Common myeloid progenitor, CD34-positive (primary cell): ENCODE results near the gene CUX1.
A peak's percentile ranks its signal among the peaks of the same experiment; 100 is the strongest.
"Not testable (repeated sequence)": the region's sequence is repeated elsewhere in the genome, so short reads cannot be mapped to it uniquely, and the experiment has no call there.

Experiments
- CTCF ChIA-PET: fragments of 350-600 bp; sonication (Branson Sonifier 250); formaldehyde crosslinking; loops from one replicate; lab custom pipeline; 2021; ENCODE audit warnings: antibody characterized with exemption; lab: Charles Lee
- POLR2A ChIA-PET: fragments of 350-600 bp; sonication (Branson Sonifier 250); formaldehyde crosslinking; loops from one replicate; lab custom pipeline; 2021; ENCODE audit warnings: antibody characterized with exemption; lab: Charles Lee
- DNase-seq, 3 donors: peaks; one replicate each; pipeline versions ENCODE4 v3.0.0 to v3.0.0-alpha.2; 2013
- H3K27ac ChIP-seq, 2 experiments: 1 replicate in 1 of 2; 2 replicates in 1 of 2; pipeline ENCODE4 v1.7.0; 2013; ENCODE audit warnings: inconsistent platforms in 2 of 2, low read length in 2 of 2, mild to moderate bottlenecking in 2 of 2, low read depth in 1 of 2, moderate library complexity in 1 of 2; ENCODE audit not compliant: severe bottlenecking in 2 of 2, insufficient read depth in 1 of 2, poor library complexity in 1 of 2
- H3K27me3 ChIP-seq, 5 experiments: replicated peaks in 2 of 5; 1 replicate in 3 of 5; 2 replicates in 2 of 5; pipeline versions ENCODE4 v1.6.1 to v1.7.0; 2013; ENCODE audit warnings: low read length in 4 of 5, mild to moderate bottlenecking in 2 of 5, moderate library complexity in 2 of 5, inconsistent platforms in 1 of 5; ENCODE audit not compliant: insufficient read depth in 5 of 5, control insufficient read depth in 4 of 5
- H3K36me3 ChIP-seq, 4 experiments: 1 replicate in 2 of 4; 2 replicates in 2 of 4; pipeline versions ENCODE4 v1.6.1 to v1.7.0; 2013; ENCODE audit warnings: low read length in 3 of 4, control low read depth in 1 of 4, mild to moderate bottlenecking in 1 of 4; ENCODE audit not compliant: control insufficient read depth in 4 of 4, insufficient read depth in 4 of 4
- H3K4me1 ChIP-seq, 4 experiments: 1 replicate in 3 of 4; 2 replicates in 1 of 4; pipeline versions ENCODE4 v1.6.1 to v1.7.1; 2013; ENCODE audit warnings: low read length in 3 of 4, mild to moderate bottlenecking in 3 of 4, control low read depth in 1 of 4, inconsistent platforms in 1 of 4, moderate library complexity in 1 of 4; ENCODE audit not compliant: control insufficient read depth in 4 of 4, insufficient read depth in 4 of 4; ENCODE audit errors: control extremely low read depth in 1 of 4
- H3K4me3 ChIP-seq, 7 experiments: 1 replicate in 4 of 7; 2 replicates in 3 of 7; pipeline versions ENCODE4 v1.5.1 to v1.7.0; 2013; ENCODE audit warnings: mild to moderate bottlenecking in 7 of 7, low read length in 6 of 7, moderate library complexity in 6 of 7, inconsistent platforms in 2 of 7, low read depth in 2 of 7, control low read depth in 1 of 7; ENCODE audit not compliant: insufficient read depth in 4 of 7, control insufficient read depth in 1 of 7; ENCODE audit errors: extremely low read depth in 1 of 7
- H3K9me3 ChIP-seq, 5 experiments: 1 replicate in 4 of 5; 2 replicates in 1 of 5; pipeline versions ENCODE4 v1.6.1 to v1.7.1; 2013; ENCODE audit warnings: low read length in 4 of 5, mild to moderate bottlenecking in 2 of 5, inconsistent platforms in 1 of 5, low read depth in 1 of 5, moderate library complexity in 1 of 5; ENCODE audit not compliant: control insufficient read depth in 4 of 5, insufficient read depth in 2 of 5; ENCODE audit errors: control extremely low read depth in 1 of 5
- WGBS: methylation state at CpG from one replicate; pipeline ENCODE4 v1.1.5; 2013; ENCODE audit not compliant: insufficient coverage; 5-methylcytosine and 5-hydroxymethylcytosine counted together

Gene CUX1

DNA sequence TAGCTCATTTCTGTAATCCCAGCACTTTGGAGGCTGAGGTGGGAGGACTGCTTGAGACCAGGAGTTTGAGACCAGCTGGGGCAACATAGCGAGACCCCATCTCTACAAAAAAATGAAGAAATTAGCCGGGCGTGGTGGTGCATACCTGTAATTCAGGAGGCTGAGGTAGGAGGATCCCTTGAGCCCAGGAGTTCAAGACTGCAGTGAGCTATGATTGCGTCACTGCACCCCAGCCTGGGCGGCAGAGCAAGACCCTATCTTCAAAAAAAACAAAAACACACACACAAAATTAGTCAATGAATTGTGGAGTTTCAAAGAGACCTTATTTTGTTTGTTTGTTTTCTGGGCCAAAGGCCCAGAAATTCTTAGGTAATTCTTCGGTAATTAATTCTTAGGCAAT is 110.0 kb downstream of the CUX1 start:
- DNase-seq, result peak in 1 of 3 donors; percentile 5
- 100% methylated on average over 1 of the region's 6 CpGs for WGBS
- Histone ChIP-seq H3K36me3 (peaks cover 0 to 24% (median 5%) of the 10 kb centered on the region in 4 experiments), H3K9me3 (peaks cover 0 to 12% (median 0%) of the 10 kb centered on the region in 5 experiments), H3K27me3 (no peaks in the 10 kb centered on the region), H3K4me3 (no peak overlapping the region), H3K27ac (peak overlapping the region in 1 of 2 experiments; percentile 66), H3K4me1 (peaks cover 0 to 9% (median 5%) of the 10 kb centered on the region in 4 experiments)
- ChIA-PET CTCF (no interaction called here), POLR2A (no interaction called here)

- Histone ChIP-seq H3K4me1 (peaks cover 0 to 9% (median 5%) of the 10 kb centered on the region in 4 experiments), H3K4me3 (peak overlapping the region in 2 of 7 experiments; percentile 2 to 4), H3K27me3 (no peaks in the 10 kb centered on the region), H3K36me3 (peaks cover 0 to 24% (median 3%) of the 10 kb centered on the region in 4 experiments), H3K27ac (peak overlapping the region in 1 of 2 experiments; percentile 66), H3K9me3 (peaks cover 0 to 12% (median 0%) of the 10 kb centered on the region in 5 experiments)
- CTCF ChIA-PET, result no interaction called here
- POLR2A ChIA-PET, result no interaction called here
- 29% methylated on average over 14 of the region's 16 CpGs for WGBS
- peak in 1 of 3 donors; percentile 45 for DNase-seq
Measured at GRCh38 chr7:101927802-101928201, 110.4 kb downstream of the CUX1 start.

GRCh38 chr7:101929256-101929655 is 111.8 kb downstream of the CUX1 start:
- peaks cover 5 to 8% (median 6%) of the 10 kb centered on the region in 4 experiments for H3K4me1 ChIP-seq
- H3K36me3 ChIP-seq, result peaks cover 0 to 11% (median 3%) of the 10 kb centered on the region in 4 experiments
- no peak overlapping the region for H3K4me3 ChIP-seq
- no peak overlapping the region for H3K27ac ChIP-seq
- POLR2A ChIA-PET, result interaction anchor here (0.5 kb wide), 1 partner anchor 1791 kb away, joined by 5 read pairs; no protein-coding TSS in a partner anchor
- no peaks in the 10 kb centered on the region for H3K27me3 ChIP-seq
- 97% methylated on average over 4 of the region's 4 CpGs for WGBS
- CTCF ChIA-PET, result interaction anchor here (0.6 to 1.0 kb wide), 2 partner anchors 9 to 57 kb away, joined by 3 read pairs; no protein-coding TSS in a partner anchor
- peaks cover 0 to 12% (median 0%) of the 10 kb centered on the region in 5 experiments for H3K9me3 ChIP-seq
- DNase-seq, result no peak

DNA sequence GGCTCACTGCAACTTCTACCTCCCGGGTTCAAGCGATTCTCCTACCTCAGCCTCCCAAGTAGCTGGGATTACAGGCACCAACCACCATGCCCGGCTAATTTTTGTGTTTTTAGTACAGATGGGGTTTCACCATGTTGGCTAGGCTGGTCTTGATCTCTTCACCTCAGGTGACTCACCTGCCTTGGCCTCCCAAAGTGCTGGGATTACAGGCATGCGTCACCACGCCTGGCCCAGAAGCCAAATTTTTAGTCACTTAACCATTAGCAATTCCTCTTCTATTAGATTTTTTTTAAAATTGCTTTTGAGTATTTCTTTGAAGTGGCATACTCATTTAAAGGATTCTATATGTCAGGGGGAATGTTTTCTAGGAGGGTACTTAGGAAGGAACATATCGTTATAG is 112.5 kb downstream of the CUX1 start:
- H3K27ac ChIP-seq, DNase-seq, POLR2A ChIA-PET, H3K27me3 ChIP-seq, H3K4me1 ChIP-seq, H3K4me3 ChIP-seq: not testable (repeated sequence)
- 100% methylated on average over 3 of the region's 6 CpGs for WGBS
- CTCF ChIA-PET, result interaction anchor here (1.0 kb wide), 1 partner anchor 9 kb away, joined by 3 read pairs; no protein-coding TSS in a partner anchor
- H3K9me3 ChIP-seq, result peaks cover 0 to 12% (median 0%) of the 10 kb centered on the region in 5 experiments
- peaks cover 0 to 15% (median 3%) of the 10 kb centered on the region in 4 experiments for H3K36me3 ChIP-seq

GRCh38 chr7:101932083-101932482 is 114.7 kb downstream of the CUX1 start:
- CTCF ChIA-PET, result interaction anchor here (1.0 to 1.6 kb wide), 4 partner anchors 9 to 44 kb away, joined by 3 to 4 read pairs (median 3); no protein-coding TSS in a partner anchor
- Histone ChIP-seq H3K4me1 (peaks cover 5 to 8% (median 6%) of the 10 kb centered on the region in 4 experiments), H3K27me3 (no peaks in the 10 kb centered on the region), H3K4me3 (no peak overlapping the region), H3K27ac (no peak overlapping the region), H3K36me3 (peaks cover 0 to 14% (median 4%) of the 10 kb centered on the region in 4 experiments), H3K9me3 (peaks cover 0 to 12% (median 0%) of the 10 kb centered on the region in 5 experiments)
- DNase-seq, result no peak
- 100% methylated on average over 10 of the region's 14 CpGs for WGBS
- POLR2A ChIA-PET, result interaction anchor here (0.6 to 0.7 kb wide), 2 partner anchors 28 to 688 kb away, joined by 3 read pairs; no protein-coding TSS in a partner anchor

DNA sequence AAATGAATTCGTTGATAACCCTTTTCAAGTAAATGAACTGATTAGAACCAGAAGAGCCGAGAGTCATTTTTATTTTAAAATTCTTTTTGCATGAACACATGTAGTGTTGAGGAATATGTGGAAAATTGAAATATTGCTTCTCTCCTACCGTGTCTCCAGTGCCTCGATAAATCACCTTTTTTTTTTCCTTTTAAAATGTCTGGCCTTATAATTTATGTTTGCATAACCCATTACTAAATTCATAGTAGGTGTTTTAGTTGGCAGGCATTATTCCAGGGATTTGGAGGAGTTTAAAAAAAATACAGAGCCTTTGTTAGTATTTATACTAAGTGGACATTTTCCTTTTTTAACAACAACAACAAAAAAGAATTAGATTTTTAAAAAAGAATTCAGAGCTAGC is 115.6 kb downstream of the CUX1 start:
- ChIA-PET POLR2A (no interaction called here), CTCF (no interaction called here)
- DNase-seq, result no peak
- no CpG with 5 or more reads among the region's 4 CpGs for WGBS
- H3K4me1 ChIP-seq, result peaks cover under 1 to 8% (median 1%) of the 10 kb centered on the region in 4 experiments
- no peak overlapping the region for H3K27ac ChIP-seq
- peaks cover 0 to 12% (median 4%) of the 10 kb centered on the region in 4 experiments for H3K36me3 ChIP-seq
- H3K27me3 ChIP-seq, result no peaks in the 10 kb centered on the region
- peaks cover 0 to 12% (median 0%) of the 10 kb centered on the region in 5 experiments for H3K9me3 ChIP-seq
- no peak overlapping the region for H3K4me3 ChIP-seq

- no peak overlapping the region for H3K27ac ChIP-seq
- CTCF ChIA-PET, result no interaction called here
- 80% methylated on average over 1 of the region's 5 CpGs for WGBS
- peaks cover 0 to 8% (median 0%) of the 10 kb centered on the region in 4 experiments for H3K4me1 ChIP-seq
- peaks cover 0 to 12% (median 0%) of the 10 kb centered on the region in 5 experiments for H3K9me3 ChIP-seq
- peak in 2 of 3 donors; percentile 36 to 40 for DNase-seq
- no peaks in the 10 kb centered on the region for H3K27me3 ChIP-seq
- POLR2A ChIA-PET, result no interaction called here
- no peak overlapping the region for H3K4me3 ChIP-seq
- peaks cover 0 to 12% (median 5%) of the 10 kb centered on the region in 4 experiments for H3K36me3 ChIP-seq
Measured at GRCh38 chr7:101933688-101934121, 116.3 kb downstream of the CUX1 start.
